SK-N-MC (cell line): ENCODE measurements around the gene VPS4B.

Experiments
- EZH2 ChIP-seq: fragments of 200-600 bp; sonication (generic); IDR thresholded peaks from one replicate; pipeline ENCODE4 v1.6.1; 2017; ENCODE audit warnings: antibody characterized with exemption
- FOXP2 ChIP-seq: optimal IDR thresholded peaks from 2 replicates; pipeline ENCODE3; 2011; ENCODE audit warnings: mild to moderate bottlenecking, moderate library complexity; ENCODE audit not compliant: insufficient read depth; ENCODE audit errors: extremely low read length, control extremely low read depth
- POLR2AphosphoS5 ChIP-seq: IDR thresholded peaks from 2 replicates; pipeline ENCODE4 v1.6.1; 2012; ENCODE audit warnings: mild to moderate bottlenecking, low read depth, low read length, borderline replicate concordance

- no peak for TF ChIP-seq EZH2
- TF ChIP-seq FOXP2, result no peak
- TF ChIP-seq POLR2AphosphoS5, result no peak
Observed at GRCh38 chr18:63339920-63340484, 82.3 kb downstream of the VPS4B start.
